ENCODE measurements around the gene LAMC1. TPM values are rescaled to one million over a fixed set of nuclear protein-coding genes. Genes with fewer than 3 reads are reported as not detected.

LAMC1 gene
- total and polyA plus RNA-seq, 10 of the 15 experiments (the other 5 are each of a cell fraction or from before 2014, with no cell fraction given) = 4.6 to 51.4 (median 25.6) TPM

GRCh38 chr1:183080406-183080805, 57.2 kb downstream of the LAMC1 start:
- WGBS (ENCODE audit: insufficient coverage, insufficient replicate concordance, low lambda C conversion rate, missing lambda C conversion rate) = 27% methylated on average over 2 of the region's 2 CpGs
- no TSS peak for BruUV-seq (replicated peaks)
- no peak for DNase-seq (ENCODE audit: low read depth, low spot score)
- ChIA-PET CTCF (interaction anchor here (0.7 to 1.6 kb wide), 6 partner anchors 9 to 148 kb away, joined by 3 to 11 read pairs (median 3); no protein-coding TSS in a partner anchor), RAD21 (ENCODE audit: unreplicated experiment) (interaction anchor here (1.0 to 1.5 kb wide), 2 partner anchors 9 to 54 kb away, joined by 3 to 9 read pairs; no protein-coding TSS in a partner anchor), POLR2A (interaction anchor here (0.7 to 1.4 kb wide), 5 partner anchors 15 to 53 kb away, joined by 3 read pairs; no protein-coding TSS in a partner anchor), SMC1A (ENCODE audit: uncharacterized antibody, unreplicated experiment) (interaction anchor here (0.6 to 1.9 kb wide), 6 partner anchors 8 to 83 kb away, joined by 3 to 9 read pairs (median 4); no protein-coding TSS in a partner anchor)
- no peaks in the 10 kb centered on the region for H4K20me1 ChIP-seq (ENCODE audit: control insufficient read depth, insufficient read depth)
- in situ Hi-C loops (cut with MboI) (no loop called here), intact Hi-C loops (cut with micrococcal nuclease; ENCODE audit: unreplicated experiment) (no loop called here)
- no peaks in the 10 kb centered on the region for H3K27me3 ChIP-seq (replicated peaks in 1 of 2; ENCODE audit: control insufficient read depth in 2 of 2, insufficient read depth in 2 of 2, low read length in 1 of 2)
- no peak for FAIRE-seq
- H2AFZ ChIP-seq (ENCODE audit: control insufficient read depth, low read depth, low read length) = no peak overlapping the region
- no peak overlapping the region for H3K4me3 ChIP-seq
- H3K4me2 ChIP-seq (ENCODE audit: control insufficient read depth, insufficient read depth) = no peak overlapping the region
- H3K9ac ChIP-seq (ENCODE audit: control insufficient read depth, insufficient read depth, low read length) = no peak overlapping the region
- H3K27ac ChIP-seq (ENCODE audit: control insufficient read depth, insufficient read depth) = no peak overlapping the region
- 0 out of 2 replicates have a peak, but pooled peaks cover 4% of the 10 kb centered on the region for H3K4me1 ChIP-seq (ENCODE audit: control insufficient read depth, insufficient read depth, low read length)
- H3K9me3 ChIP-seq (replicated peaks; ENCODE audit: control insufficient read depth, insufficient read depth, low read length) = no peaks in the 10 kb centered on the region
- H3K79me2 ChIP-seq (ENCODE audit: control insufficient read depth, insufficient read depth, low read length) = no peaks in the 10 kb centered on the region; the same call in 1 of the 2 replicates
- ATAC-seq = peak; percentile 34
- H3K36me3 ChIP-seq (ENCODE audit: control insufficient read depth in 2 of 2, insufficient read depth in 2 of 2, low read length in 1 of 2) = no peaks in the 10 kb centered on the region
- TF ChIP-seq SMAD1 (IDR thresholded peaks at IDR 0.05; ENCODE audit: low read depth, partially characterized antibody) (no peak), RFX5 (IDR thresholded peaks at IDR 0.05; ENCODE audit: low read depth, low read length) (no peak), REST (IDR thresholded peaks at IDR 0.05; ENCODE audit: low read depth, low read length) (no peak), BMI1 (IDR thresholded peaks at IDR 0.05; ENCODE audit: borderline replicate concordance) (no peak), SREBF1 (IDR thresholded peaks at IDR 0.05; ENCODE audit: low read length) (no peak), ZNF592 (IDR thresholded peaks at IDR 0.05) (no peak), CHD2 (IDR thresholded peaks at IDR 0.05; ENCODE audit: borderline replicate concordance, low read depth, low read length) (no peak), ATF2 (IDR thresholded peaks at IDR 0.05; ENCODE audit: low read length) (no peak), RELB (IDR thresholded peaks at IDR 0.05; ENCODE audit: low read depth) (no peak), GATAD2B (conservative IDR thresholded peaks at IDR 0.05; ENCODE audit: low read depth) (no peak)
- TF ChIP-seq, protein P1, sequence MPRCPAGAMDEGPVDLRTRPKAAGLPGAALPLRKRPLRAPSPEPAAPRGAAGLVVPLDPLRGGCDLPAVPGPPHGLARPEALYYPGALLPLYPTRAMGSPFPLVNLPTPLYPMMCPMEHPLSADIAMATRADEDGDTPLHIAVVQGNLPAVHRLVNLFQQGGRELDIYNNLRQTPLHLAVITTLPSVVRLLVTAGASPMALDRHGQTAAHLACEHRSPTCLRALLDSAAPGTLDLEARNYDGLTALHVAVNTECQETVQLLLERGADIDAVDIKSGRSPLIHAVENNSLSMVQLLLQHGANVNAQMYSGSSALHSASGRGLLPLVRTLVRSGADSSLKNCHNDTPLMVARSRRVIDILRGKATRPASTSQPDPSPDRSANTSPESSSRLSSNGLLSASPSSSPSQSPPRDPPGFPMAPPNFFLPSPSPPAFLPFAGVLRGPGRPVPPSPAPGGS (IDR thresholded peaks at IDR 0.05; ENCODE audit: borderline replicate concordance, insufficient read depth, low read depth, low read length, poor library complexity, severe bottlenecking) = no peak
